K562 (cell line): ENCODE results near the gene SHBG. TPM values are rescaled to one million over a fixed set of nuclear protein-coding genes. Genes with fewer than 3 reads are reported as not detected.

Experiments
- CCNT2 ChIP-seq: IDR thresholded peaks from 2 replicates; pipeline ENCODE4 v1.6.1; 2011; ENCODE audit warnings: borderline replicate concordance, low read depth, mild to moderate bottlenecking, moderate library complexity, mixed read lengths, low read length; ENCODE audit not compliant: insufficient read length; ENCODE audit errors: extremely low read depth
- CHD4 ChIP-seq: fragments of 200-600 bp; sonication (generic); IDR thresholded peaks from 3 replicates; pipeline ENCODE4 v1.6.1; 2012; ENCODE audit warnings: low read depth, mild to moderate bottlenecking, mixed read lengths, low read length, inconsistent platforms; ENCODE audit not compliant: insufficient read depth, insufficient replicate concordance, poor library complexity, severe bottlenecking
- NR2C1 ChIP-seq, 2 experiments: fragments of 450-650 bp; IDR thresholded peaks; 2 replicates each; pipeline ENCODE4 v1.6.1; 2017; ENCODE audit warnings: mild to moderate bottlenecking in 2 of 2, antibody characterized with exemption in 1 of 2, inconsistent platforms in 1 of 2, missing compliant biosample characterization in 1 of 2, missing genetic modification characterization in 1 of 2
- NR2C2 ChIP-seq, 2 experiments: fragments of 200-800 bp in 1 of 2; sonication (Bioruptor generic) in 1 of 2; sonication (generic) in 1 of 2; formaldehyde crosslinking in 1 of 2; IDR thresholded peaks; 2 replicates each; pipeline versions ENCODE4 v1.6.1 to v1.8.0; 2016 to 2022; ENCODE audit warnings: mild to moderate bottlenecking in 1 of 2, missing compliant biosample characterization in 1 of 2, missing genetic modification characterization in 1 of 2, missing genetic modification reagents in 1 of 2
- ZNF239 ChIP-seq: fragments of 250-450 bp; sonication (Bioruptor Pico); IDR thresholded peaks from 2 replicates; pipeline ENCODE4 v1.4.0; 2020; ENCODE audit warnings: mild to moderate bottlenecking
- ZNF699 ChIP-seq: fragments of 250-450 bp; sonication (Bioruptor Pico); IDR thresholded peaks from 2 replicates; pipeline ENCODE4 v1.8.0; 2021; ENCODE audit warnings: mild to moderate bottlenecking, moderate library complexity; ENCODE audit not compliant: insufficient replicate concordance
- polyA plus RNA-seq, 8 experiments: library from polyadenylated mRNA; depleted of rRNA in 4 of 8; stranded (reverse) in 5 of 8; unstranded in 3 of 8; fragments of >200 nt; fragmentation: Nextera tagmentation in 2 of 8; fragmentation: Illumina TruSeq in 1 of 8; extraction: Ambion mirVana in 2 of 8; extraction: Trizol in 1 of 8; gene quantifications; 2 replicates each; pipeline versions ENCODE4 v1.2.1 to v1.2.3, GENCODE V29; 2011 to 2014; ENCODE audit warnings: inconsistent platforms in 1 of 8, missing spikeins in 1 of 8
- total RNA-seq, 7 experiments: library from RNA; depleted of rRNA in 6 of 7; stranded (reverse); fragments of >200 nt in 6 of 7; fragmentation: Illumina TruSeq in 2 of 7; extraction: Trizol in 2 of 7; gene quantifications; 2 replicates each; pipeline versions ENCODE4 v1.2.1 to v1.2.3, GENCODE V29; 2011 to 2021; ENCODE audit warnings: low replicate concordance in 1 of 7
- TF ChIP-seq, protein P1 (sequence below), 2 experiments: fragments of 450-650 bp; IDR thresholded peaks; 2 replicates each; pipeline ENCODE4 v1.6.1; 2018; ENCODE audit warnings: mild to moderate bottlenecking in 2 of 2, low read depth in 1 of 2; ENCODE audit not compliant: partially characterized antibody in 2 of 2
- TF ChIP-seq, protein P2 (sequence below): IDR thresholded peaks from 2 replicates; pipeline ENCODE4 v1.6.1; 2012; ENCODE audit warnings: low read depth, low read length, improper control_type of control experiment, borderline replicate concordance
- TF ChIP-seq, protein P3 (sequence below), 2 experiments: IDR thresholded peaks in 1 of 2; conservative IDR thresholded peaks in 1 of 2; 2 replicates each; pipeline ENCODE4 v1.6.1; 2016; ENCODE audit warnings: low read depth in 2 of 2, mild to moderate bottlenecking in 1 of 2, missing compliant biosample characterization in 1 of 2, missing genetic modification characterization in 1 of 2, moderate library complexity in 1 of 2

SHBG gene
- total and polyA plus RNA-seq, 9 of the 15 experiments (the other 6 are each of a cell fraction or from before 2014, with no cell fraction given): not detected

- TF ChIP-seq, protein P1, sequence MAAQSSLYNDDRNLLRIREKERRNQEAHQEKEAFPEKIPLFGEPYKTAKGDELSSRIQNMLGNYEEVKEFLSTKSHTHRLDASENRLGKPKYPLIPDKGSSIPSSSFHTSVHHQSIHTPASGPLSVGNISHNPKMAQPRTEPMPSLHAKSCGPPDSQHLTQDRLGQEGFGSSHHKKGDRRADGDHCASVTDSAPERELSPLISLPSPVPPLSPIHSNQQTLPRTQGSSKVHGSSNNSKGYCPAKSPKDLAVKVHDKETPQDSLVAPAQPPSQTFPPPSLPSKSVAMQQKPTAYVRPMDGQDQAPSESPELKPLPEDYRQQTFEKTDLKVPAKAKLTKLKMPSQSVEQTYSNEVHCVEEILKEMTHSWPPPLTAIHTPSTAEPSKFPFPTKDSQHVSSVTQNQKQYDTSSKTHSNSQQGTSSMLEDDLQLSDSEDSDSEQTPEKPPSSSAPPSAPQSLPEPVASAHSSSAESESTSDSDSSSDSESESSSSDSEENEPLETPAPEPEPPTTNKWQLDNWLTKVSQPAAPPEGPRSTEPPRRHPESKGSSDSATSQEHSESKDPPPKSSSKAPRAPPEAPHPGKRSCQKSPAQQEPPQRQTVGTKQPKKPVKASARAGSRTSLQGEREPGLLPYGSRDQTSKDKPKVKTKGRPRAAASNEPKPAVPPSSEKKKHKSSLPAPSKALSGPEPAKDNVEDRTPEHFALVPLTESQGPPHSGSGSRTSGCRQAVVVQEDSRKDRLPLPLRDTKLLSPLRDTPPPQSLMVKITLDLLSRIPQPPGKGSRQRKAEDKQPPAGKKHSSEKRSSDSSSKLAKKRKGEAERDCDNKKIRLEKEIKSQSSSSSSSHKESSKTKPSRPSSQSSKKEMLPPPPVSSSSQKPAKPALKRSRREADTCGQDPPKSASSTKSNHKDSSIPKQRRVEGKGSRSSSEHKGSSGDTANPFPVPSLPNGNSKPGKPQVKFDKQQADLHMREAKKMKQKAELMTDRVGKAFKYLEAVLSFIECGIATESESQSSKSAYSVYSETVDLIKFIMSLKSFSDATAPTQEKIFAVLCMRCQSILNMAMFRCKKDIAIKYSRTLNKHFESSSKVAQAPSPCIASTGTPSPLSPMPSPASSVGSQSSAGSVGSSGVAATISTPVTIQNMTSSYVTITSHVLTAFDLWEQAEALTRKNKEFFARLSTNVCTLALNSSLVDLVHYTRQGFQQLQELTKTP (IDR thresholded peaks at IDR 0.05; ENCODE audit: low read depth in 1 of 2, partially characterized antibody in 2 of 2): no peak
- TF ChIP-seq CCNT2 (no peak), NR2C1 (IDR thresholded peaks at IDR 0.05) (0 out of 2 replicates have a peak, but pooled peaks have one; percentile 19), NR2C1 (tag; IDR thresholded peaks at IDR 0.05) (0 out of 2 replicates have a peak, but pooled peaks have one; percentile 23), NR2C2 (CRISPR knock-in tag; IDR thresholded peaks at IDR 0.05) (no peak), NR2C2 (tag; IDR thresholded peaks at IDR 0.05) (0 out of 2 replicates have a peak, but pooled peaks have one; percentile 26), ZNF239 (CRISPR knock-in tag) (no peak), CHD4 (no peak), ZNF699 (CRISPR knock-in tag) (no peak)
- TF ChIP-seq, protein P2, sequence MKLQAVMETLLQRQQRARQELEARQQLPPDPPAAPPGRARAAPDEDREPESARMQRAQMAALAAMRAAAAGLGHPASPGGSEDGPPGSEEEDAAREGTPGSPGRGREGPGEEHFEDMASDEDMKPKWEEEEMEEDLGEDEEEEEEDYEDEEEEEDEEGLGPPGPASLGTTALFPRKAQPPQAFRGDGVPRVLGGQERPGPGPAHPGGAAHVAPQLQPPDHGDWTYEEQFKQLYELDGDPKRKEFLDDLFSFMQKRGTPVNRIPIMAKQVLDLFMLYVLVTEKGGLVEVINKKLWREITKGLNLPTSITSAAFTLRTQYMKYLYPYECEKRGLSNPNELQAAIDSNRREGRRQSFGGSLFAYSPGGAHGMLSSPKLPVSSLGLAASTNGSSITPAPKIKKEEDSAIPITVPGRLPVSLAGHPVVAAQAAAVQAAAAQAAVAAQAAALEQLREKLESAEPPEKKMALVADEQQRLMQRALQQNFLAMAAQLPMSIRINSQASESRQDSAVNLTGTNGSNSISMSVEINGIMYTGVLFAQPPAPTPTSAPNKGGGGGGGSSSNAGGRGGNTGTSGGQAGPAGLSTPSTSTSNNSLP: no peak
- TF ChIP-seq, protein P3, sequence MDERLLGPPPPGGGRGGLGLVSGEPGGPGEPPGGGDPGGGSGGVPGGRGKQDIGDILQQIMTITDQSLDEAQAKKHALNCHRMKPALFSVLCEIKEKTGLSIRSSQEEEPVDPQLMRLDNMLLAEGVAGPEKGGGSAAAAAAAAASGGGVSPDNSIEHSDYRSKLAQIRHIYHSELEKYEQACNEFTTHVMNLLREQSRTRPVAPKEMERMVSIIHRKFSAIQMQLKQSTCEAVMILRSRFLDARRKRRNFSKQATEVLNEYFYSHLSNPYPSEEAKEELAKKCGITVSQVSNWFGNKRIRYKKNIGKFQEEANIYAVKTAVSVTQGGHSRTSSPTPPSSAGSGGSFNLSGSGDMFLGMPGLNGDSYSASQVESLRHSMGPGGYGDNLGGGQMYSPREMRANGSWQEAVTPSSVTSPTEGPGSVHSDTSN (CRISPR knock-in tag; IDR thresholded peaks at IDR 0.05; ENCODE audit: low read depth): no peak
- TF ChIP-seq, protein P3 (tag; conservative IDR thresholded peaks at IDR 0.05; ENCODE audit: low read depth): 0 out of 2 replicates have a peak, but pooled peaks have one; percentile 28
These were observed 43.1 kb upstream of the SHBG start (continued) for GRCh38 chr17:7586673-7587419.
